Activated CD8-positive, alpha-beta T cell treated with anti-CD3 and anti-CD28 coated beads for 36 hours (primary cell): ENCODE results near the gene CNOT3. TPM values are rescaled to one million over a fixed set of nuclear protein-coding genes. Genes with fewer than 3 reads are reported as not detected.
"Not testable (repeated sequence)": the region's sequence is repeated elsewhere in the genome, so short reads cannot be mapped to it uniquely, and the experiment has no call there.

Experiments used
- ATAC-seq: fragments of 200-7000 bp; cut with Tn5 transposase; one replicate; pipeline ENCODE4 v1.10.0; 2021; ENCODE audit warnings: mild to moderate bottlenecking, moderate library complexity
- CTCF ChIA-PET: fragments of 350-600 bp; sonication (Branson Sonifier 250); formaldehyde crosslinking; loops from one replicate; lab custom pipeline; 2021; ENCODE audit warnings: antibody characterized with exemption; lab: Charles Lee
- POLR2A ChIA-PET: fragments of 350-600 bp; sonication (Branson Sonifier 250); formaldehyde crosslinking; loops from one replicate; lab custom pipeline; 2021; ENCODE audit warnings: antibody characterized with exemption; lab: Charles Lee
- DNase-seq: peaks from one replicate; pipeline ENCODE4 v3.0.0-alpha.2; 2020
- H3K27ac Mint-ChIP-seq: one replicate; pipeline ENCODE4 v1.8.0; 2021; ENCODE audit warnings: mild to moderate bottlenecking, mixed read lengths
- H3K27me3 Mint-ChIP-seq: one replicate; pipeline ENCODE4 v1.8.0; 2021; ENCODE audit warnings: mixed read lengths
- H3K36me3 Mint-ChIP-seq: one replicate; pipeline ENCODE4 v1.8.0; 2021; ENCODE audit warnings: low read depth, mixed read lengths
- H3K4me1 Mint-ChIP-seq: one replicate; pipeline ENCODE4 v1.8.0; 2021; ENCODE audit warnings: low read depth, mixed read lengths
- H3K4me3 Mint-ChIP-seq: one replicate; pipeline ENCODE4 v1.8.0; 2021; ENCODE audit warnings: mild to moderate bottlenecking, moderate library complexity, mixed read lengths
- H3K9me3 Mint-ChIP-seq: one replicate; pipeline ENCODE4 v1.8.0; 2021; ENCODE audit warnings: mixed read lengths
- CTCF ChIP-seq: fragments of 200-600 bp; IDR thresholded peaks from one replicate; pipeline ENCODE4 v1.8.0; 2022; ENCODE audit warnings: antibody characterized with exemption, mild to moderate bottlenecking
- intact Hi-C: fragments of 100-400 bp; cut with micrococcal nuclease; formaldehyde crosslinking; loops from one replicate; pipeline ENCODE4 v1.10.0; 2022
- total RNA-seq, 2 experiments: library from RNA; stranded (reverse); gene quantifications; one replicate each; pipeline ENCODE4 v1.2.3, GENCODE V29; 2021

CNOT3 gene
- 10 to 100 TPM; 48.8 to 50.7 TPM for total RNA-seq

- ATAC-seq (no peak), DNase-seq (peak; percentile 49)
- Mint-ChIP-seq H3K4me1 (peaks cover 49% of the 10 kb centered on the region), H3K4me3 (peak within 1 kb of the TSS; percentile 87), H3K36me3 (peaks cover 16% of the 10 kb centered on the region), H3K9me3 (no peaks in the 10 kb centered on the region), H3K27me3 (no peaks in the 10 kb centered on the region), H3K27ac (peak within 1 kb of the TSS; percentile 92)
- ChIA-PET POLR2A (interaction anchor here (0.7 to 5.5 kb wide), 15 partner anchors 10 to 90 kb away, joined by 3 to 29 read pairs (median 4); partner anchors contain the start of genes LENG1, PRPF31, RPS9 and TFPT), CTCF (interaction anchor here (0.8 to 2.3 kb wide), 6 partner anchors 12 to 128 kb away, joined by 3 to 11 read pairs (median 4); partner anchors contain the start of genes LENG1 and MBOAT7)
- no peak for TF ChIP-seq CTCF
- intact Hi-C loops: loop anchor here (2.0 kb wide), 1 partner anchor 23 kb away; the partner anchor contains the start of genes PRPF31 and TFPT
Measured at GRCh38 chr19:54137699-54138488, at the start of gene CNOT3. TSS of gene CNOT3 (plus strand) at chr19:54137762. CDS start at chr19:54142979, 5,217 bp downstream.

GRCh38 chr19:54094426-54095000 is 43.0 kb upstream of the CNOT3 start:
- Mint-ChIP-seq H3K27ac (no peak overlapping the region), H3K4me1 (peaks cover 6% of the 10 kb centered on the region), H3K4me3 (no peak overlapping the region), H3K27me3 (peaks cover 21% of the 10 kb centered on the region), H3K36me3 (no peaks in the 10 kb centered on the region), H3K9me3 (no peaks in the 10 kb centered on the region)
- no peak for ATAC-seq
- intact Hi-C loops: no loop called here
- POLR2A ChIA-PET: interaction anchor here (1.9 kb wide), 1 partner anchor 21 kb away, joined by 7 read pairs; the partner anchor contains the start of genes PRPF31 and TFPT
- no peak for DNase-seq
- CTCF ChIA-PET: interaction anchor here (1.7 kb wide), 1 partner anchor 240 kb away, joined by 4 read pairs; no protein-coding TSS in a partner anchor
- TF ChIP-seq CTCF: no peak

- H3K27me3 Mint-ChIP-seq: peaks cover 21% of the 10 kb centered on the region
- peaks cover 6% of the 10 kb centered on the region for H3K4me1 Mint-ChIP-seq
- peak overlapping the region; percentile 67 for H3K4me3 Mint-ChIP-seq
- CTCF ChIA-PET: interaction anchor here (0.9 to 1.7 kb wide), 2 partner anchors 8 to 241 kb away, joined by 3 to 4 read pairs; no protein-coding TSS in a partner anchor
- intact Hi-C loops: no loop called here
- no peak overlapping the region for H3K27ac Mint-ChIP-seq
- no peak for ATAC-seq
- H3K9me3 Mint-ChIP-seq: no peaks in the 10 kb centered on the region
- no peak for DNase-seq
- H3K36me3 Mint-ChIP-seq: no peaks in the 10 kb centered on the region
- TF ChIP-seq CTCF: no peak
- POLR2A ChIA-PET: interaction anchor here (1.9 kb wide), 1 partner anchor 20 kb away, joined by 7 read pairs; the partner anchor contains the start of genes PRPF31 and TFPT
Measured at GRCh38 chr19:54095136-54095858, 42.3 kb upstream of the CNOT3 start.

GRCh38 chr19:54095859-54096616 is 41.5 kb upstream of the CNOT3 start:
- ChIA-PET CTCF (interaction anchor here (0.9 to 1.7 kb wide), 2 partner anchors 9 to 242 kb away, joined by 3 to 4 read pairs; no protein-coding TSS in a partner anchor), POLR2A (interaction anchor here (1.6 to 1.9 kb wide), 2 partner anchors 20 kb away, joined by 5 to 7 read pairs; partner anchors contain the start of genes PRPF31 and TFPT)
- intact Hi-C loops, H3K4me1 Mint-ChIP-seq, H3K36me3 Mint-ChIP-seq, H3K9me3 Mint-ChIP-seq: not testable (repeated sequence)
- Mint-ChIP-seq H3K27me3 (peaks cover 21% of the 10 kb centered on the region), H3K4me3 (peak overlapping the region; percentile 67), H3K27ac (peak overlapping the region; percentile 49)
- DNase-seq: peak; percentile 59
- ATAC-seq: peak; percentile 77
